Measurements from ENCODE around the gene ROR1.

Gene ROR1

GRCh38 chr1:64052777-64053176 lies 279.0 kb downstream of the ROR1 start:
- DNase-seq (ENCODE audit: low read depth in 2 of 2) = no peak

DNA sequence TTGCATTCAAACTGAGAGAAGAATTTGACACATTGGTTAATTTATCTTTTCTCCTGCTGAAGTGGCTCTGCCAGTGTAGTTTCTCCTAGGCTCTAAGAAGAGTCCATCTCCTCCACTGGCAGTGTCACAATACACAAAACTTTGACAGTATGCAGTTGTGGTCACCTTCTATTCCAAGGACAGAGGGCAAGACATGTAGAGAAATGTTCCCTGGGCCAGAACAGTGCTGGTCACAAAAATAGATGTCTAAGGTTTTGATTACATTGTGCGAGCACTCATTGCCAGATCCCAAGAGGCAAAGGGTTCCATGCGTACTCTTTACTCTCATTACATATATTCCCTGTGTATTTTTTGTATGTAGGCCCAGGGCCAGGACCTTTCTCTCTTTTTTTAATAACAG lies 281.5 kb downstream of the ROR1 start:
- DNase-seq (ENCODE audit: low read depth in 2 of 2) = no peak

DNA sequence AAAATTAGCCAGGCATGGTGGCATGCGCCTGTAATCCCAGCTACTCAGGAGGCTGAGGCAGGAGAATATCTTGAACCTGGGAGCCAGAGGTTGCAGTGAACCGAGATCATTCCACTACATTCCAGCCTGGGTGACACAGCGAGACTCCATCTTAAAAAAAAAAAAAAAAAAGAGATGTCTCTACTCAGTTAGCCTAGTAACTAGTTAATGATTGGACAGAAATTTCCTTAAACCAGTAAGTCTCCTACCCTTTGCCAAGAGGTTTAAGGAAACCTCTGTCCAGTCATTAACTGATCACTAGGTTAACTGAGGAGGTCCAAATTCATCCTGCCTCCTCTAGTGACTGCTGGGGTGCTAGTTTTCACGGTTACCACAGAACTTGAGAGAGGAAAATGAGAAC lies 285.7 kb downstream of the ROR1 start:
- DNase-seq (ENCODE audit: low read depth in 2 of 2) = no peak

- DNase-seq (ENCODE audit: low read depth in 2 of 2) = no peak
Measured at GRCh38 chr1:64060611-64061302, 286.9 kb downstream of the ROR1 start.

DNA sequence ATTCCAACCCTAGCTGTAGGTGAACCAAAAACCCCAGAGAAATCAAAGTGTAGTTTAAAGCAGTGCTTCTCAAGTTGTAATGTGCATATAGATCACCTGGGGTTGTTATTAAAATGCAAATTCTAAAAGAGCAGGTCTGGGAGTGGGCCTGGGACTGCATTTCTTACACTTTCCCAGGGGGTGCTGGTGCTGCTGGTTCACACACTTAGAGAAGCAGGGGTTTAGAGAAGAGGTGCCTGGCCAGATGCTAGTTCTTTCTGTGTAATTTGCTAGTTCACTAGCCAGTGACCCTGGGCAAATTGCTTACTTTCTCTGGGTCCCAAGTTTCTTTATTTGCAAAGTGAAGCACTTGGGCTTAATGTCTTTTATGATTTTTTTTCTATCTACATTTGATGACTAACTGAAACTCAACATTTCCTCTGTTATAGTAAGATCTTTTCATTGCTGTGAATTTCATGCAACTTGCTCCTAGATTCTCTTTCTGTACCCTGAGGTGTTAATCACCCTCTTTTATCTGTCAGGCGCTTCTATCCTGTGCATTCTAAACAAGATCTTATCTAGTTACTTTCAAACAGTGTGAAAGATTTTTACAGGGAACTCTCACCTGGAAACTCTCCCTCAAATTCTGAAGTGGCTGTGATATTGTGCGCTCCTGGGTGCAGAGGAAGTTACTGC lies 287.8 kb downstream of the ROR1 start:
- no peak for DNase-seq (ENCODE audit: low read depth in 2 of 2)

- DNase-seq (ENCODE audit: low read depth in 2 of 2) = no peak
Measured at GRCh38 chr1:64062529-64062928, 288.7 kb downstream of the ROR1 start.

DNA sequence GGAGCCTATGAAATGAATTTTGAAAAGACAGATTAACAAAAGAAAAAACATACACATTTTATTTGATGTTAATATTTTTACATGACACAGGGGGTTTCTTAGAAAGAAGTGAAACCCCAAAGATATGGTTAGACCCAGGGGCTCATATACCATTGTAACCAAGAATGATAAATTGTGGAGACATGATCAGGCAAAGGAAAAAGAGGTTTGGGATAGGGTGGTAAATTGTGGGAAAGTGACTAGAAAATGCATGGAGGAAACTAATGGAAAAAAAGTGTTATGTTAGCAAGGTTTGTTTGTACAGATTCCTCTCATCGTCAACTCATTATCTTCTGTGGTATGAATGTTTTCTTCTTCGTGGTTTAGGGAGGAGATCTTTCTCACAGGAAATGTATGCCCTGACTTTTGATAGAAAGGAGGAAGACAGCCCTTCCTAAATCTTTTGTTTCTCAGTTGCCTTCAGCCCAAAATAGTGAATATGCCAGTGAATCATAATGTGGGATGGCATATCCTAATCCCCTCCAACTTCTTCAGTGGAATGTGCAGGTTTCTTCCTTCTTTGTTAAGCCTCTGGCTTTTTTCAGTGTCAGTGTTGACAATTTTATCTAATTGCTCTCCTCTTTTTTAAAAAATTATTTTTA lies 289.2 kb downstream of the ROR1 start:
- no peak for DNase-seq (ENCODE audit: low read depth in 2 of 2)

GRCh38 chr1:64065571-64065970 lies 291.8 kb downstream of the ROR1 start:
- no peak for DNase-seq (ENCODE audit: low read depth in 2 of 2)

DNA sequence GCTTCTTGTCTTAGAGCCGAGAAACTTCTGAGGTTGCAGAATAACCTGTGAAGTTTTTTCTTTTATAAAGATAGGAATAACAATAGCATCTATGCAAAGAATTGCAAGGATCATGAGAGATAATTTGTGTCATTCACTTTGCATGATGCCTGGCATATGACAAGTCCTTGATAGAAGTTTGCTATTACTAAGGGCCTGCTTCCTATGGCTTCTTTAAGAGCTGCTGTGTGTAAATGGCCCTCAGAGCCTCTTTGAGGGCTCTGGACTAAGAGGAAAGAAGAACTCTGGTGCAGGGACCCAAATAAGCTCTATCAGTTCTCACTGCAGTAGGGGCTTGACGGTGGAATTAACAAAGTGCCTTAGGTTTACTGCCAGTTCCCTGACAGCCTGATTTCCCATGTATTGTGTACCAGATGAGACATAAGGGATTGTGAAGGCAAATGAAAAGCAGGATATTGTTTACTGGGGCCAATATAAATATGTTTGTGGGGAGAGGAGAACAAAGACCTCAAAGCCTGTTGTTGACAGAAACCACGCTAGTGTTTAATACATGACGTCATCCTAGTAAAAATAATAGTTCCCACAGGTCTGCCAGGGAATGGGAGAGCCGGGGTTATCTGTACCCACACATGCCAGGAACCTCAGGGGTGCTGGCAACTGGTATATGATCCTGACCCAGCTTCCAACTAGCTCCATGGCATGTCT lies 298.4 kb downstream of the ROR1 start:
- no peak for DNase-seq (ENCODE audit: low read depth in 2 of 2)

DNA sequence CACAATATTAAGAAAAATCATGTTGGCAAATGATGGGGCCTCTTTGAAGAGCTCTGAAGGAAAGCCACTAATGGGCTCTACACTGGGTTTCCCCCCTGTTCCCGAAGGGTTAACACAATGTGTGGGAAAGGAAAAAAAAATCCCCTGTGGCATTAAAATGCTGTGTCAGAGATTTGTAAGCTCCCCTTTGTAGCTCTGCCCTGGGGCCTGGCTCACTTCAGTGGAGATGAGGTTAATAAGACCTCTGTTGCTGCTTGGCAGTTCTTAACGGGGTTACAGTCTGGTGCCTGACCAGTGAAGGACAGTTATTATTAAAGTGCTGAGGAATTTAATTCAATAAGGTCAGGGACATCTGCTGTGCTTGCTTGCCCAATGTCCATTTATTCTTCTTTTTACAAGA lies 299.9 kb downstream of the ROR1 start:
- no peak for DNase-seq (ENCODE audit: low read depth in 2 of 2)

DNA sequence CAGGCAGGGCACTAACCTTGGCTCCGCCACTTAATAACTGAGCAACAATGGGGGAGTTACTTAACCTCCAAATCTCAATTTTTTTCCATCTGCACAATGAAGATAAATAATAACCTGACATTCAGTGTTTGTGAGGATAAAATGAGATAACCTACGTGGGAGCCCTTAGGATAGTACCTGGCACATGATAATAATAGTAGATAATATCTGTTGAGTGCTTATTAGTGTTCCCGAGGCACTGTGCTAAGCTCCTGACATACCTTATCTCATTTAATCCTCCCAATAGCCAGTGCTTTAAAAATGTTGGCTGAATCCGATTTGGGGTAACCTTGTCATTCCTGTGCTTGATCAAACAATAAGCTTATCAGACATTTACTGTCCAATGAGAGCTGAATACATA lies 300.9 kb downstream of the ROR1 start:
- no peak for DNase-seq (ENCODE audit: low read depth in 2 of 2)

- no peak for DNase-seq (ENCODE audit: low read depth in 2 of 2)
Measured at GRCh38 chr1:64077281-64077940, 303.6 kb downstream of the ROR1 start.

DNA sequence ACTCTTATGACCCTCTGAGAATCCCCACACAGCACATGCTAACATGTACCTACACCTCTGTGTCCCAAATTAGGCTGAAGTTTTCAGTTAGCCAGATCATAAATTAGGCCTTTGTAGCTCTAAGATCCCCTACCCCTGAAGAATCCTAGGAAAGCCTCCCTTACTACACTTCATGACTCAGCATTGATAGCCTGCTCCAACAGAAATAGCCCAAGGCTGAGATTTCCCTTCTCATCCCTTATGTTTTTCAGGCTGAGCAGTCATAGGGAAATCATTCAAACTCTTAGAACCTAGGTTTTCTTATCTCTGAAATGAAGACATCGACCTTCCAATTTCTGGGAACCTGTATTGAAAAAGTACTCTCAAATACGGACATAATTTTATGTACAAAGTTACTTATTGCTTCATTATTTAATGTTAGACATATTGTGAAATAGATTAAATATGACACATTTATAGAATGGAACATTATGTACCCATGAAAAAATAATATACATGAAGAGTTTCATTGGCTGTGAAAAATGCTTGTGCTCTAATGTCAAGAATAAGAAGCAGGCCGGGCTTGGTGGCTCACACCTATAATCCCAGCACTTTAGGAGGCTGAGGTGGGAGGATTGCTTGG lies 307.2 kb downstream of the ROR1 start:
- no peak for DNase-seq (ENCODE audit: low read depth in 2 of 2)

DNA sequence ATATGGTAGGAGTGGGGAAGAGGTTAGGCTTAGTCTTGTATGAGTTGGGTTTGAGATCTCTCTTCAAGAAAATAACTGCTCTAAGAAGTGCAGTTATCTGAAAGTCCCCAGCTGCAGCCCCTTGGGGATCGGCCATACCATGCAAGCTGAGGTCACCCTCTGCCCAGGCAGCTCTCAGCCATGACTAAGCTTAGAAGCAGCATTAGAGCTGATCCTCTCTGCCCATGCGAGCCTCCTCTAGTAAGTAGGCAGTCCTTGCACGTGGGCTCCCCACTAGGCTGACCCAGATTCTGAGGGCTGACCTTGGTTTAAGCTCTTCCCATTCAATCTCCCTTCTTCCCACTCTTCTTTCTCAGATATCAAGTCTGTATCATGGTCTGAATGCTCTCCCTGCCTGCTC lies 308.6 kb downstream of the ROR1 start:
- DNase-seq (ENCODE audit: low read depth in 2 of 2) = no peak

DNA sequence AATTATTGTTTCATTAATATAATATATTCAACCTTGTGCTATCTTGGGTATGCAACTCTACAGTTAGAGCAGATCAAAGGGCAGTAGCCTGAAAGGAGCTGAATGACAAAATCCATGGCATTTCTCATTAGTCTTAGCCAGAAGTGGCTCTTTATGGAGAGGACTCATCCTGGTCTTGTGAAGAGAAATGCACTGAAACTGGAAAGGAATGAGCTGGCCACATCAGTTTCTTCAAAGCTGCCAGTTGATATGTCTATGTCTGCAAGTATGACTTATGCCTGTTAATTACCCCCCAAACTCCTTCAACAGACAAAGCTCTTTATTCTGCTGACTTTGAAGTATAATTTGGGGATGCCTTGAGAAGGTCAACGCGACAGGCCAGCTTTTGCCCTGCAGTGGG lies 310.6 kb downstream of the ROR1 start:
- DNase-seq (ENCODE audit: low read depth in 2 of 2) = no peak

GRCh38 chr1:64087768-64088167 lies 314.0 kb downstream of the ROR1 start:
- DNase-seq (ENCODE audit: low read depth in 2 of 2) = peak in 1 of 2 experiments; percentile 35

- DNase-seq (ENCODE audit: low read depth in 2 of 2) = no peak
Measured at GRCh38 chr1:64090436-64090835, 316.6 kb downstream of the ROR1 start.

DNA sequence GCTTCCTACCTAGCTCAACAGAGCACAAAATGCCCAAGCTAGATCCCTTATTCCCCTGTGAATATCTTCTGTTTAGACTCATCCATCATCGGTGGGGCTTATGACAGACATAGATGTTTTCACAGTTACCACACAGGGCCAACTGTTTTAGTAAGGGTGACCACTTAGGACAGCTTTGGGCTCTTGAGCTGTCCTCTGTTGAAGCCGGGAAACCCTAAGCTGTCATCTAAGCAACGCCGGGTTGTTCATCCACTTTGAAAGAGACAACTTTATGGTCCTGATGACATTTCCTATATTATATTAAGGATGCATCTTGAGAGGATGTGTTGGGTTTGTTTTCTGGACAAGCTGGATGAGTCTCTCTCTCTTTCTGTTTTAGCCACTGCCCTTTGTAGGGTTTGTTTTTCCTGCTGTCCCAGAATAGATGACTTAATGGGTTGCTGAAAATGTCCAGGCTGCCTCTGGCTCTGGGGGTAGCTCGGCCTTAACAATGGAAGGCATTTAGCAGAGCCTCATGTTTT lies 319.1 kb downstream of the ROR1 start:
- DNase-seq (ENCODE audit: low read depth in 2 of 2) = no peak

DNA sequence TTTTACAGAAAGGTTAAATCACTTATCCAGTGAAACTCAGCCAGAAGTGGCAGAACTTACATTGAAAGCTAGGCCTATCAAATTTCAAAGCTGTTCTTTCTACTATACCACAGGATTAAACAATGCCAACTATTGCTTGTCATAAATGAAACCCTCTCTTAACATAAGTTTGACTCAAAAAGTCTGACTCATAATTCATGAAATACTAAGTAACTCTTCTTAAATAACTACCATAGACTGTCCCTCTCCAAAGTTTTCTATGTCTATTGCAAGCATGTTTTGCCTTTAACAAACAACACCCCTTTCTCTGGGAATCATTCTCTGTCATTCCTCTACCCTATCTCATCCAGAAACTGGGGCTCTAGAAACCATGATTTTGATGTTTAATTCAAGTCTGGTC lies 320.1 kb downstream of the ROR1 start:
- DNase-seq (ENCODE audit: low read depth in 2 of 2) = no peak

GRCh38 chr1:64095832-64096231 lies 322.0 kb downstream of the ROR1 start:
- DNase-seq (ENCODE audit: low read depth in 2 of 2) = no peak

GRCh38 chr1:64097859-64098258 lies 324.0 kb downstream of the ROR1 start:
- no peak for DNase-seq (ENCODE audit: low read depth in 2 of 2)
